Measurements from ENCODE around the gene ERICH6.

DNA sequence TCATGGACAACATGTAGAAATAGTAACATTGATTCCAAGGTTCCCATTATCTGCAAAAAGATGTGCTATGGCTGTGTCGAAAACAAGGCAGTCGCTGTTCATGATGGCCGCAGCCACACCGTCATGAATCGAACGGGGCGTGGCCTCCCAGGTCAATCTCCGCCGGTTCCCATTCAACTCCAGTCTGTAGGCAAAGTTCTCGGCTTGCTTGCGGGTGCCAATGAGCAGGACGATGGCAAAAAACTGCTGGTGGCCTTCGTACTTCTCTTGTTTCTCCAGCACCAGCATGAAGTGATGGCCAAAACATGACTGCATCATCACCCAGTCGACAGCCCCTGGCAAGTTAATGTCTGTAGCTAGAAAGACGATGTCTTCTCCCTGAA, 38.4 kb upstream of the ERICH6 start:
- TF ChIP-seq, protein P1, sequence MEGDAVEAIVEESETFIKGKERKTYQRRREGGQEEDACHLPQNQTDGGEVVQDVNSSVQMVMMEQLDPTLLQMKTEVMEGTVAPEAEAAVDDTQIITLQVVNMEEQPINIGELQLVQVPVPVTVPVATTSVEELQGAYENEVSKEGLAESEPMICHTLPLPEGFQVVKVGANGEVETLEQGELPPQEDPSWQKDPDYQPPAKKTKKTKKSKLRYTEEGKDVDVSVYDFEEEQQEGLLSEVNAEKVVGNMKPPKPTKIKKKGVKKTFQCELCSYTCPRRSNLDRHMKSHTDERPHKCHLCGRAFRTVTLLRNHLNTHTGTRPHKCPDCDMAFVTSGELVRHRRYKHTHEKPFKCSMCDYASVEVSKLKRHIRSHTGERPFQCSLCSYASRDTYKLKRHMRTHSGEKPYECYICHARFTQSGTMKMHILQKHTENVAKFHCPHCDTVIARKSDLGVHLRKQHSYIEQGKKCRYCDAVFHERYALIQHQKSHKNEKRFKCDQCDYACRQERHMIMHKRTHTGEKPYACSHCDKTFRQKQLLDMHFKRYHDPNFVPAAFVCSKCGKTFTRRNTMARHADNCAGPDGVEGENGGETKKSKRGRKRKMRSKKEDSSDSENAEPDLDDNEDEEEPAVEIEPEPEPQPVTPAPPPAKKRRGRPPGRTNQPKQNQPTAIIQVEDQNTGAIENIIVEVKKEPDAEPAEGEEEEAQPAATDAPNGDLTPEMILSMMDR (IDR thresholded peaks at IDR 0.05) = no peak
- TF ChIP-seq POLR2AphosphoS5 (IDR thresholded peaks at IDR 0.05; ENCODE audit: insufficient read depth in 1 of 2, low read depth in 1 of 2) = no peak
